RKO (cell line): Measurements from ENCODE around the gene SSTR3.
"Not testable (repeated sequence)": the region's sequence is repeated elsewhere in the genome, so short reads cannot be mapped to it uniquely, and the experiment has no call there.

Experiments
- DNase-seq: peaks from one replicate; pipeline ENCODE4 v3.0.0-alpha.2; 2016; ENCODE audit warnings: low spot score

Gene SSTR3

GRCh38 chr22:37212174-37212906 lies at the start of gene SSTR3:
SSTR3 (minus strand) TSS chr22:37212477; CDS start chr22:37207803, 4,674 bp downstream.
- DNase-seq: no peak

GRCh38 chr22:37260901-37261336 lies 48.6 kb upstream of the SSTR3 start:
- peak; percentile 39 for DNase-seq

- no peak for DNase-seq
Observed at GRCh38 chr22:37260155-37260795, 48.0 kb upstream of the SSTR3 start.

- no peak for DNase-seq
Observed at GRCh38 chr22:37259540-37260029, 47.3 kb upstream of the SSTR3 start.

GRCh38 chr22:37258753-37259401 lies 46.6 kb upstream of the SSTR3 start:
- DNase-seq: no peak

- no peak for DNase-seq
Observed at GRCh38 chr22:37258005-37258752, 45.9 kb upstream of the SSTR3 start.

GRCh38 chr22:37256075-37256726 lies 43.9 kb upstream of the SSTR3 start:
- no peak for DNase-seq

GRCh38 chr22:37255558-37256006 lies 43.3 kb upstream of the SSTR3 start:
- no peak for DNase-seq

GRCh38 chr22:37254867-37255233 lies 42.6 kb upstream of the SSTR3 start:
- DNase-seq: no peak

- DNase-seq: peak; percentile 61
Observed at GRCh38 chr22:37254209-37254866, 42.1 kb upstream of the SSTR3 start.

- no peak for DNase-seq
Observed at GRCh38 chr22:37253126-37253660, 40.9 kb upstream of the SSTR3 start.

GRCh38 chr22:37251836-37252235 lies 39.6 kb upstream of the SSTR3 start:
- DNase-seq: not testable (repeated sequence)

GRCh38 chr22:37249986-37250385 lies 37.7 kb upstream of the SSTR3 start:
- no peak for DNase-seq

GRCh38 chr22:37248251-37248650 lies 36.0 kb upstream of the SSTR3 start:
- peak; percentile 35 for DNase-seq

GRCh38 chr22:37245740-37246139 lies 33.5 kb upstream of the SSTR3 start:
- no peak for DNase-seq

GRCh38 chr22:37244922-37245722 lies 32.8 kb upstream of the SSTR3 start:
- no peak for DNase-seq

GRCh38 chr22:37244114-37244921 lies 32.0 kb upstream of the SSTR3 start, which contains the start of gene RAC2:
RAC2 (minus strand) TSS chr22:37244269; CDS start chr22:37244148, 121 bp downstream.
- peak; percentile 19 for DNase-seq

- DNase-seq: no peak
Observed at GRCh38 chr22:37243402-37244113, 31.3 kb upstream of the SSTR3 start.
